ENCODE results near the gene RBM45. TPM values are rescaled to one million over a fixed set of nuclear protein-coding genes. Genes with fewer than 3 reads are reported as not detected.
"Not testable (repeated sequence)": the region's sequence is repeated elsewhere in the genome, so short reads cannot be mapped to it uniquely, and the experiment has no call there.

Gene RBM45, protein sequence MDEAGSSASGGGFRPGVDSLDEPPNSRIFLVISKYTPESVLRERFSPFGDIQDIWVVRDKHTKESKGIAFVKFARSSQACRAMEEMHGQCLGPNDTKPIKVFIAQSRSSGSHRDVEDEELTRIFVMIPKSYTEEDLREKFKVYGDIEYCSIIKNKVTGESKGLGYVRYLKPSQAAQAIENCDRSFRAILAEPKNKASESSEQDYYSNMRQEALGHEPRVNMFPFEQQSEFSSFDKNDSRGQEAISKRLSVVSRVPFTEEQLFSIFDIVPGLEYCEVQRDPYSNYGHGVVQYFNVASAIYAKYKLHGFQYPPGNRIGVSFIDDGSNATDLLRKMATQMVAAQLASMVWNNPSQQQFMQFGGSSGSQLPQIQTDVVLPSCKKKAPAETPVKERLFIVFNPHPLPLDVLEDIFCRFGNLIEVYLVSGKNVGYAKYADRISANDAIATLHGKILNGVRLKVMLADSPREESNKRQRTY
- 12.1 TPM for polyA plus RNA-seq (2013, experiment 1 of 2; ENCODE audit: insufficient read length)
- 14.0 TPM for polyA plus RNA-seq (2013, experiment 2 of 2; ENCODE audit: insufficient read length)

DNA sequence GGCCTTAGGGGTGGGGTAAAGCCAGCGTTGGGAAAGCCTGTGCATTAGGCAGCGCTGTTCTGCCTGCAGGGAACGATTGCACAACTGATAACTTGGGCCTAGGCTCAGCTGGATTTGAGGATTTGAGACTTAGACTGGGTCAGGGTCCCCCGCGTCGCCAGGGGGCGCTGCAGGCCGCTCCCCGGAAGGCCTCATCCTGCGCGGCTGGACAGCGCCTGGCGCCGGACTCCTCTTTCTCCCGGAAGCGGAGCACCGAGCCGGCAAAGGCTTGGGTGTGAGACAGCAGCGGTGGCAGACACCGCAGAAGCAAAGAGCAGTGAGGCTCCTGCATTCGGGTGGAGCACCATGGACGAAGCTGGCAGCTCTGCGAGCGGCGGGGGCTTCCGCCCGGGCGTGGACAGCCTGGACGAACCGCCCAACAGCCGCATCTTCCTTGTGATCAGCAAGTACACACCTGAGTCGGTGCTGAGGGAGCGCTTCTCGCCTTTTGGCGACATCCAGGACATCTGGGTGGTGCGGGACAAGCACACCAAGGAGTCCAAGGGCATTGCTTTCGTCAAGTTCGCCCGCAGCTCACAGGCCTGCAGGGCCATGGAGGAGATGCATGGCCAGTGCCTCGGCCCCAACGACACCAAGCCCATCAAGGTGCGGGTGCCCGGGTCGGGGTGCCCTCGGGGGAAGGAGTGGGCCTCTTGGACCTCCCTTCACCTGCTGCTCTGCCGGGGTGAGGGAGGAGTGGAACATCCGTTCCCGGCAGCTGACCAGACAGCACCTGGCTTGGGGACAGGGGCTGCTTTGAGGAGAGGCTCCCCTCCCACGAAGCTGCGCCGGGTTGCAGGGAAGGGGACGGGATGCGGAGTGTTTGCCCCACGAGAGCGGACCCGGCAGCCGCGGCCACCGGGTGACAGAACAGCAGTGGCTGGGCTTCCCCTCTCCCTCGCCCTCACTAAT is at the start of gene RBM45:
RBM45 (plus strand) TSS at position 236 of the 951 bp plus-strand sequence; CDS start at position 346, 110 bp downstream.
- DNase-seq = peak; percentile 92

DNA sequence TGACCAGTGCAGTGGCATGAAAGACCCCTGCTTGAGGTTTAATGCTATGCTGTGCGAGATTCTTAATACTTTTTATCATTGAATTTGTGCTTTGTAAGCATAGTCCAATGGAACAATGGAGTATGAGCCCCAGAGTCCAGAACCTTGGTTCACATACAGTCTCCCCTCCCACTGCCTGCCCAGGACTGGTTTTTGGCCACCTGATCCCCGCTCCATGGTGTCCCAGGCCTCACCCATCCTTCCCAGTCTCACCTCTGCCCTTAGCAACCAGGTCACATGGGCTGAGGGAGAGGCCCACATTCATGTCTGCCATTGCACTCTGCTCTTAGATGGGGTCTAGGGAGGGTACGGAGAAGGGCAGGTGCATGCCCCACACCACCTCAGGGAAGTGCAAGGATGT is 45.9 kb upstream of the RBM45 start:
- no peak for DNase-seq

DNA sequence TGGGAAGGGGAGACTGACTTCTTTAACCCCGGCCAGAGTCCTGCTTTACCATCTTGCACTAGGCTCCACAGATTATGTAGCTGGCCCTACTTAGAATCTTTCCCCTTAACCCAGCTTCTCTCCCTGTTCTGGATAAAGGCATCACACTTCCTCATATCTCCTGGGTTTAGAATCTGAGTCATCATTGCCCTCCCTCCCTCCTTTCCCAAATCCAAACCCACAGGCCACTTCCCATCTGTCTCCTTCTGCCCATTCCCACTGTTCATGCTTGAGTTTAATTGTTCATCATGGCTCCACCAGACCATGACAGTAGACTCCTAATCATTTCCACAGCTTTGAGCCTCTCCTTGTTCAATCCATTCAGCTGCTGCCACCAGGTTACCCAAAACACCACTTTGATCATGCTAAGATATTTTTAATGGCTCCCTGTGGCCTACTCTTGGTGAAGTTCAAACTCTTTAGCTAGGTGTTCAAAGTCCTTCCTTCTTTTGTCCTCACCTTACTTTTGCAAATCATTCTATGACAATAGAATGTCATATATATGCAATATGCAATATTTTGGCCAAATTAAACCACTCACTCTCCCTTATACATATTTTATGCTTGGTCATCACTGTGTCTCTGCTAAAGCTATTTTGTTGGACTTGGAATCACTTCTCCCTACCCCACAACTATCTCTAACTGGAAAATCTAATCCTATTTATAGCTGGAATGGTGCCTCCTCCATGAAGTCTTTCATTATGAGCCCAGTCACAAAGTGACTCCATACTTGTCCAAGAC is 45.2 kb upstream of the RBM45 start:
- peak; percentile 4 for DNase-seq

DNA sequence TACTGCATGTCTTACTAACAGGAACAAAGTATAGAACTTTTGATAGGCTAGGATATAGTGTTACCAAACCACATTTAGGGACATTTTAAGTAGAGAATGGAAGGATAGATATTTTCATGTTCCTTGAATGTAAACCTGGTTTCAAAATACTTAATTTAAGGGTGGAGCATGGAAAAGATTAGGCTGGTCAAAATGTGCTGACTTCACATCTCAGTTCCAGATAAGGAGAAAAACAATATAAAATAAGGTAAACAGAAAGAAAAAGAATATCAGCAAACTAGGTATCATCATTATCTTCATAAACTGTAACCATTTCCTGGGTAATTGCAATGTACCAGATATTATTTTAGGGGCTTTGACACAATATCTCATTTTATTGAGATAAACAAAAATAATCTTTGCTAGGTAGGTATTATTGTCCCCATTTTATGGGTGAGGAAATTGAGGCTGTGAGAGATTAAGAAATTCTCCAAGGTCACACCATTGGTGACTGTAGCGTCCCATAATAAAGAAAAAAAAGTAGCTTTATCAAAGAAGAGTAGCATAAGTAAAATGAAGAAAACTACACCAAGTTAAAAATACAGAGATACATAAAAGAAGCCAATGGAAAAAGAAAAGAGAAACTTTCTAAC is 43.3 kb upstream of the RBM45 start:
- no peak for DNase-seq

DNA sequence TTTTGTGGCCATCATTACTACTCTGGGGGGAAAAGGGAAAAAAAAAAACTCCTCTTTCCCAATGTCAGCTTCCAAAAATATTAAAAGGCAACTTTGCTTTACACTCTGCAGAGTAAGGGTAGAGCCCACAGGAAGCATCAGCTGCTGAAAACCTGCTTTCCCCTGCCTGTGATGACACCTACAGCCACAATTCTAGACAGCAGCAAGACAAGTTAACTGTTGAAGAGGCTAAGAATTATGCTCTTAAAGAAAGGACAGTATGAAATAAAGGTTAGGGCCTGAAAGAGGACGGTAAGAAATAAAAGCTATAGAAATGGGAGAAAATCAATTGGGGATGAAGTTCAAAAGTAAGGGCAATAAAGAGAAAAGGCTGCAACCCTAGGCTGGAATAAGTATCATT is 42.7 kb upstream of the RBM45 start:
- no peak for DNase-seq

DNA sequence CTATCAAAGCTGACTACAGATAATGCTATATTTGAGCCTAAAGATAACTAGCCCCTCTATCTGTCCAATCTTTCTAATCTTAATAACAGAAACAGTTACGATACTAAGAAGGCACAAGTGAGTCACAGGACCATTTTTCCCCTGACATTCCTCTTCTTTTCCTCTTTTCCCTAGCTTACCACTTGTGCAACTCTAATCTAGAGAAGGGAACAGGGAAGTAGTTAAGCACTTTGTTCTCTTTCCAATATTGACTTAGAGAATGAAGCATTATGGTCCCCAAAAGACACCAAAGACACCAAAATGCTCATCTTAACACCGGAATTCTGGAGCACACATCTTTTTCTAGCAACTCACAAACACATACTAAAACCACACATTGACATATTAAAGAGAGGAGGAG is 41.4 kb upstream of the RBM45 start:
- no peak for DNase-seq

DNA sequence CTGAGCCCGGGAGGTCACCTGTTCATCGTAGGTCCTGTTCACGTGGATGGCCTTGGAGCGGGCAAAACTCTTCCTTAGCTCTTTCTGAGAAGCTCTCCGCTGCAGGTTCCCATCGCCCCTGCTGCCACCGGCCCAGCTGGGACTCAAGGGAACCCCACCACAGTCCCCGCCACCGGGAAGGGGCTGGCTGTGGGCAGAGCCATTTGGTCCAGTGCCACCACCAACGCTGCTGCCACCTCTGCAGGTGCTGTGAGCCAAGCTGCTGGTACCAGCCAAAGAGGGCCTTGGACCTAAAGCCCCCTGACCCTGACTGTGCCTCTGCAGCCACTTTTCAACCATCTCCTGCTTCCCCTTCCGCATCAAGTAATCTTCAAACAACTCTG is 40.2 kb upstream of the RBM45 start:
- DNase-seq = no peak

DNA sequence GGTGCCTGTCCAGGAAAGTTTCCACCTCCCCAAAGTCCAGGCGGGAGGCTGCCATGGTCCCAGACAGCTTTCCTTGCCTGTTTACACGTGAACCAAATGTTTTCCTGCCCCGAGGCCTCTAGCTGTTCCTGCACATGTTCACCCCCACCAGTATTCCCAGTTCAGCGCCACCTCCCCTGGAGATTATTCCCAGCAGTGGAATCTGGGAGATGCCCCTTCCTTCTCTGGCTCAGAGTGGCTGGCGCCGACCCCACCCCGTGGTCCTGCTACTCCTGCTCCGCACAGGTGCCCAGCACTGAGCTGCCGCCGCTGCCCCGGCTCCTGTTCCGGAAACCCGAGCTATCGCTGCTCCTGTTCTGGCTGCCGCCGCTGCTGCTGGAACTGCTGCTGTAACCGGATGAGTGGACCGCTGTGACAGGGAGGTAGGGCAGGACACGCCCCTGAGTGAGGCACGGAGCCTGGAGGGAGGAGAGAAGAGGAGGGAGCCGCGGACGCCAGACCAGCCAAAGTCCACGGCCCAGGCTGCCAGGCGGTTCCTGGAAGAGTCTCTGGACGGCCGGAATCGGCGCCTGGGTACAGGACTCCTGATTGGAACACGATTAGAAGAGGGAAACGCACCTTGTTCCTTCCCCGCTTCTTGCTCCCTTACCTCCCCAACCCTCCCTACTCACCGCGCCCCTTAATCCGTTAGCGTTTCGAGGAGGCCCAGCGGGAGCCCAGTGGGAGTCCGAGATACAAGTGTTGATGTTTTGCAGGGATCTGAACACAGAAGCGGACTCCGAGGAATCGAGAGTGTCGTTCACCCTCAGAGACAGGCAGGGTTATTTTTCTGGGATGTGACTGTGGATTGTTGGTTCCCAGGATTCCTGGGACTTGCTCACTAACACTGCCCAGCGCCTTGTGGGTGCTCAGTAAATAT is 39.6 kb upstream of the RBM45 start, which contains the start of gene PDE11A:
PDE11A (minus strand) TSS at position 395 of the 919 bp plus-strand sequence; CDS start at position 55, 340 bp downstream.
- DNase-seq = peak; percentile 75

DNA sequence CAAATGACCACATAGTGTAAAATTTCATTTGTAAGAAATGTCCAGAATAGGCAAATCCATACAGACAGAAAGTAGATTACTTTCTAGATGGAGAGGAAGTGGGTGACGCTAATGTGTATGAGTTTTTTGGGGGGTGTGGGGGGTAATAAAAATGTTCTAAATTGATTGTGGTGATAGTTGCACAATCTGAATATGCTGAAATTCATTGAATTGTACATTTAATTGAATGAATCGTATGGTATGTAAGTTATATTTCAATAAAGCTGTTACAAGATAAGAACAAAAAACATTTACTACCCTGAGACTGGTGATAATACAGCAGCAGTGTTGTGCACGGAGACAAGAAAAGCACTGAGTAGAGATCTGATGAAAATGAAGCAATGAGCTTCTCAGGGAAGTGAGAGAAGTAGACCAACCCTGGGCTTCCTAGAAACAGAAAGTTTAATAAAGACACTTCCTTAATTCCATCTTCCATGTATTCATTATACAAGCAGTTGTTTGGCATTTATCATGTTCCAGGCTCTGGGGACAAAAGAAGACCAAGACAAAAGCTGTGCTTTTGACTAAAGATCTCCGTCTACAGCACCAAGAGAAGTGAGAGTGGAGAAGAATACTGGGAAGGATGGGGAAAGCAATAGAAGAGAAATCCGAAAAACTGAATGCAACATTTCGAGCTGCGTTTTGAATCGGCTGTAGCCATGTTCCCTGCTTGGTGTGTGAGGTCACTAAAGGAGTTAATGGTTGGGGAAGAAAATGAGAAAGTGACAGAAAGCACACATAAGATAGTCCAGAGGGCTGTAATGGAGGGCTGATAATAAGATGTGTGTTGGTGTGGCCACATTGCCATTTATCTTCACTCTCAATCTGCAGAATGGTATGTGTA is 37.9 kb upstream of the RBM45 start:
- DNase-seq = no peak

DNA sequence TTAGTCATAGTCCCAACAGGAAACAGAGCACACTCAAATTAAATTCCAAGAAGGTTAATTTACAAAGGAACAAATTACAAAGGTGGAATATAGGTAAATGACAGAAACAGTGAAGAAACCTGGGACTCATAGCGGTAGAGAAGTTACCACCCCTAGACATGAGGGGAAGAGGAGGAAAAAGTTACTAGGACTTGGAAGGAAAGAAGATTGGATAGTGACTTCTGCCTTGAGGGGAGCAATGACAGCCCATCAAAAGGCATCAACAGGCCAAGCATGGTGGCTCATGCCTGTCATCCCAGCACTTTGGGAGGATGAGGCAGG is 37.3 kb upstream of the RBM45 start:
- DNase-seq = no peak

DNA sequence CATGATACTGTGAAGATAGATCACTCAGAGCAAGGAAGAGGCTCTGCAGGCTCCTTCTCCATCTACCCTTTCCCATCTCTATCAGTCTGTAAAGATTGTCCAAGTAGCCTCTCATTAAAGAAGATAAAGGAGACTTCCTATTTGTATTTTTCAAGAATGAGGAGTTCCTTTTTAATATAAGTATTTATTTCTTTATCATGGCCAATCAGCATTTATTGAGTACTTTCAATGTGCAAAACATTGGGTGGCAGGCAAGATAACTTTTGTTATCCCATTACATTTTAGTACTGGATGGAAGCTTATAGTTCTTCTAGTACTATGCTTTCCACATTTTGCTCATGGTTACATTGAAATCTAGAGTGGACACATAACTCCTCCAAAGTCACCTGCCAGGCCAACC is 36.1 kb upstream of the RBM45 start:
- DNase-seq = no peak

DNA sequence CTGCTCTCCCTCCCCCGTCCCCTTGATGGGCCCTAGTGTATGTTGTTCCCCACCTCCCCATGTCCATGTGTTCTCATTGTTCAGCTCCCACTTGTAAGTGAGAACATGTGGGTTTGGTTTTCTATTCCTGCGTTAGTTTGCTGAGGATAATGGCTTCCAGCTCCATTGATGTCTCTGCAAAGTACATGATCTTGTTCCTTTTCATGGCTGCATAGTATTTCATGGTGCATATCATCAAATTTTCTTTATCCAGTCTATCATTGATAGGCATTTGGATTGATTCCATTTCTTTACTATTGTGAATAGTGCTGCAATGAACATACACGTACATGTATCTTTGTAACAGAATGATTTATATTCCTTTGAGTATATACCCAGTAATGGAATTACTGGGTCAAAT is 33.0 kb upstream of the RBM45 start:
- not testable (repeated sequence) for DNase-seq

DNA sequence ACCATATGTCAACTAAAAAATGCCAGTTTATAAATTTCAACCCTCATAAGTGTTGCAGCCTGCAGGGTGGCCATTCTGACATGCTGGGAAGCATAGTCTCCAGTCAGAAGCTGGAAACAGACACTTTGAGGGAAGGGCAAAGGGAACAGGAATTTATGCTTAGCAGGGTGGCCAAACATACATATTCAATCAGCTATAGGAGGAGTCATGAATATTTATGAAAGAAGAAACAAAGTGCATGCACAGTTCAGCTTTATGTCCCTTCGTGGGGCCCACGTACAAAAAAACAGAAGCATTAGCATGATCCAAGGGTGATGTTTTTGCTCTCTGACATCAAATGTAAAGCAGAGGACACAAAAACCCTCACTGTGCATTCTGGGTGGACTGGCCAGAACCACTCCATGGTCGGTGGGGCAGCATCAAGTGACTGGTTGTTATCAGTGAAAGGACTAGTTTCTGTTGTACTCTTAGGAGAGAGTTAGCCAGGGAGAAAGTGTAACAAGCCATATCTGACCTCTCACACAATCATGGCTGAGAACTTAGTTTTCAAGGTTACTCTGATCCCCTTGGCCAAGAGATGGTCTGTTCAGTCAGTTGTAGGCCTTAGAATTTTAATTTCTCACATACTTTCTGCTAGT is 29.7 kb upstream of the RBM45 start:
- no peak for DNase-seq

DNA sequence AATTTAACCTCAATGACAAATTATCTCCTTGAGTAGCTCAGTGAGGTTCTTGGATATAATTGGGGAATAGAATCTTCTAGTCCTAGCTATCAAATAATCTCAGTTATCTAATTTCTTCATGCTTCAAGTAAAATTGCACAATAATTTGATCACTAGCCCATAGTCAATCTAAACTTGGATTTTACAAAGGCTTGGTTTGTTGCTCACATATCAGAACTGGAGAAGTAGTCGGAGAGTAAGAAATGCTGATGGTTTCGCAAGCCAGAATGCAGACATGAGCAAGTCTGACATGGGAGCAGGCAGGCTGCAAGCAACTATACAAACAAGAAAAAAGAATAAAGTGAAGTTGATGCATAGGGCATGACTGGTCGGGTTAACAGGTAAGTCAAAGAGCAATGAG is 28.0 kb upstream of the RBM45 start:
- no peak for DNase-seq

DNA sequence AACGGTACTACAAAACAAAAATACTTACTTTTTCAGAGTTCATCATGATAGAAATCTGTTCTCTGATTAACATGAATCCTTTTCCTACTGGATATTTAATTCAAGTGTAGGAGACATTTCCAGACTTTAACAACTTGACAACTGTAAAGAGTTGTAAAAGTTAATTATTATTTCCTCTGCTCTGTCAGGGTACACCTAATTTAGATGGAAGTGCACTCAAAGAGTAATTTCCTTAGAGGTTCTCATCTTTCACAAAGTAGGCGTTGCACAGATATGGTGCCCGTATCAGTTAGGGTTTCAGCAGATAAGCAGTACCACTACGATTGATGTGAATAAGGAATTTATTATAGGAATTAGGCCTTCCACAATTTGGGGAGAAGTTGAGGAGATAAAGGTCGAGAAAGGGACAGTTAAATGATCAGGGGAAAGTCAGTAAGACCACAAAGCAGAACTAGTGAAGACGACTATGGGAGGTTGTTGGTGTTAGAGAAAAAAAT is 23.4 kb upstream of the RBM45 start:
- DNase-seq = no peak

DNA sequence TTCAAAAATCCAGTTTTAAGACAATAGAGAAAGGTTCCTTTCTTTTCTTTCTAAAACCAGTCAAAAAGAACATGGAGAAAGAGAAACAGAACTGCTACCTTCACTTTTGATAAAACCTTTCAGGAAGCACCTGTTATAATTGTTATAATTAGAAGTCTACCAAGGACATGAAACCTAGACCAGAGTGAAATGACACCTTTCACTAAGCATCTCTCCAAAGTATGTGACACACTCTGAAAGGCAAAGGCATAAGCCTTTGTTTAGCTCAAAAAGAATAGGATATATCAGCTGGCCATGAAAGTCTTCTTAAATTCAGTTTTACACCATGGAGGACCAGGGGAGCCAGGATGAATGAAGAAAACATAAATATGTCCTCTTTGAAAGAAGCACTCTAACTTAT is 18.8 kb upstream of the RBM45 start:
- DNase-seq = no peak

DNA sequence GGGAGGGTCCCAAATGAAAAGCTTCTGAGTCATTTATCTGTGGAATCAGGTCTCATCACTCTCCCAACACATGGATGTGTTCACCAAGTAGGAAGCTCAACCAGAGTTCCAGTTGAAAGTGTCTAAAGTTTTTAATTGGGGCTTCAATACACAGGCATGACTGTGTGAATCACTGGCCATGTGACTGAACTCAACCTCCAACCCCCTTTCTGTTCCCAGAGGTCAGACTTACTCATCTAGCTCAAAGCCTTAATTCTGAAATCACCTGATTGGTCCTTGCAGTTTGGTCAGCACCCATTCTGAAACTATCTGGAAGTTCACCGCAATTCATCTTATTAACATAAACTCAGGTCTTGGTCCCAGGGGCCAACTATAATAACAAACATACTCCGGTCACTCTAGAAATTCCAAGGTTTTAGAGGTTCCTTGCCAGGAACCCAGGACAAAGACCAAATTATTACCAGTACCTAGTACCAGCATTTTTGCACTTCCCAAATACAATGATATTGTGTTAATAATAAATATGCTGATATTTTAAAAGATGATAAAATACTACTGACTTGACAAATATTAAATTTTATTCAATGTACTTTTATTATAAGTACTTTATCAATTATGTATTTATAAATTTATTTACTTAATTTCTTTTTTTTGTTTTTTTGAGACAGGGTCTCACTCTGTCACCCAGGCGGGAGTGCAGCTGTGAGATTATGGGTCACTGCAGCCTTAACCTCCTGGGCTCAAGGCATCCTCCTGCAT is 10.7 kb upstream of the RBM45 start:
- DNase-seq = peak; percentile 1

DNA sequence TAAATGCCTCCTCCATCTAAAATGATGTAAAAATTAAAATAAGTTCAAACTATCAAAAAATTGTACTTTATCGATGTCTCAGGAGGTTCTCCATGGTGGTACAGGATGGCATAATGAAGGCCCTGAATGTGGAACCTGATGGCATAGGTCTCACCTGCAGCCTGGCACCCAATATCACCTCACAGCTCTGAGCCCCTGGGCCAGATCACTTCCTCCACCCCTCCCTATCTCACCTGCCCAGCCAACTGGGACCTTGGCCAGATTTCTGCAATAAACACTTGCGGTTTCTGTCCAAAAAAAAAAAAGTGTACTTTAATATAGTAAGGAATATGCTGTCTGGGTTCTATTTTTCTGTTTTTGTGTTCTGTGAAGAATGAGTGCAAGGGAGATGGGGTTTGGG is 6.7 kb upstream of the RBM45 start:
- no peak for DNase-seq

Measured in fibroblast of skin of scalp (primary cell).